ENCODE data around the gene SATB2. TPM values are rescaled to one million over a fixed set of nuclear protein-coding genes. Genes with fewer than 3 reads are reported as not detected.

The SATB2 gene
- total RNA-seq, 1 donor from 2014 or later = 1.3 TPM

GRCh38 chr2:199325881-199326280, 131.9 kb downstream of the SATB2 start:
- no peak for DNase-seq (ENCODE audit: low read depth, low spot score)

- no peak for DNase-seq (ENCODE audit: low read depth, low spot score)
Measured at GRCh38 chr2:199322151-199322550, 135.6 kb downstream of the SATB2 start.

GRCh38 chr2:199317646-199318045, 140.1 kb downstream of the SATB2 start:
- no peak for DNase-seq (ENCODE audit: low read depth, low spot score)

GRCh38 chr2:199316851-199317250, 140.9 kb downstream of the SATB2 start:
- DNase-seq (ENCODE audit: low read depth, low spot score) = no peak

GRCh38 chr2:199315299-199316179, 142.2 kb downstream of the SATB2 start:
- no peak for DNase-seq (ENCODE audit: low read depth, low spot score)

GRCh38 chr2:199312931-199313330, 144.8 kb downstream of the SATB2 start:
- no peak for DNase-seq (ENCODE audit: low read depth, low spot score)

- DNase-seq (ENCODE audit: low read depth, low spot score) = no peak
Measured at GRCh38 chr2:199310771-199311585, 146.8 kb downstream of the SATB2 start.

GRCh38 chr2:199309973-199310372, 147.8 kb downstream of the SATB2 start:
- DNase-seq (ENCODE audit: low read depth, low spot score) = no peak

- DNase-seq (ENCODE audit: low read depth, low spot score) = no peak
Measured at GRCh38 chr2:199309411-199309810, 148.3 kb downstream of the SATB2 start.

- no peak for DNase-seq (ENCODE audit: low read depth, low spot score)
Measured at GRCh38 chr2:199308567-199308966, 149.2 kb downstream of the SATB2 start.

GRCh38 chr2:199307461-199307860, 150.3 kb downstream of the SATB2 start:
- no peak for DNase-seq (ENCODE audit: low read depth, low spot score)

- no peak for DNase-seq (ENCODE audit: low read depth, low spot score)
Measured at GRCh38 chr2:199306116-199306515, 151.6 kb downstream of the SATB2 start.

GRCh38 chr2:199303728-199304177, 154.0 kb downstream of the SATB2 start:
- DNase-seq (ENCODE audit: low read depth, low spot score) = peak; percentile 88

GRCh38 chr2:199302851-199303250, 154.9 kb downstream of the SATB2 start:
- DNase-seq (ENCODE audit: low read depth, low spot score) = no peak

GRCh38 chr2:199288424-199288823, 169.3 kb downstream of the SATB2 start:
- DNase-seq (ENCODE audit: low read depth, low spot score) = no peak

- DNase-seq (ENCODE audit: low read depth, low spot score) = no peak
Measured at GRCh38 chr2:199282309-199282708, 175.4 kb downstream of the SATB2 start.

- no peak for DNase-seq (ENCODE audit: low read depth, low spot score)
Measured at GRCh38 chr2:199279146-199279545, 178.6 kb downstream of the SATB2 start.

- no peak for DNase-seq (ENCODE audit: low read depth, low spot score)
Measured at GRCh38 chr2:199278099-199278498, 179.6 kb downstream of the SATB2 start.

GRCh38 chr2:199273042-199273511, 184.7 kb downstream of the SATB2 start:
- no peak for DNase-seq (ENCODE audit: low read depth, low spot score)

- no peak for DNase-seq (ENCODE audit: low read depth, low spot score)
Measured at GRCh38 chr2:199261936-199262335, 195.8 kb downstream of the SATB2 start.

GRCh38 chr2:199261239-199261638, 196.5 kb downstream of the SATB2 start:
- DNase-seq (ENCODE audit: low read depth, low spot score) = peak; percentile 59

- DNase-seq (ENCODE audit: low read depth, low spot score) = no peak
Measured at GRCh38 chr2:199259671-199260070, 198.1 kb downstream of the SATB2 start.

All from pulmonary artery endothelial cell (primary cell).